Measurements from ENCODE around the gene FAF1.

FAF1 gene

DNA sequence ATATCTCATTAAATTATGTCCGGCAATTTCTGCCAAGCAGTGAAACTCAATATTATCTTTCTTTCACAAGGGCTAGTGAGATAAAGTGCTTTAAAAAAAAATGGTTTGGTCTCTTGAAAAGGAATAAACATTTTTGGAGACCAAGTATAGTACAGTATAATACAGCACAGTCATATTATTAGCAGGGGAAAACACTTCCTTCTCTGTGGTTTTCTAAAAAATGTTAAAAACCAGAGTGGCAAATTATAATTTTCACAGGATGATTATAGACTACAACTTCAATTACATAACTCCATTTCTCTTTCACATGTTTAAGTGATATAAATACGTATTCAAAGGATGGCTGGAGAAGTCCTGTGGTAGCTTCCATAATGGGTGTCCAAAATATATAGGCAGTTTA is 366.6 kb downstream of the FAF1 start:
- TF ChIP-seq YY1 (IDR thresholded peaks at IDR 0.05; ENCODE audit: low read depth) (no peak), TAF1 (IDR thresholded peaks at IDR 0.05; ENCODE audit: low read depth) (no peak), EP300 (IDR thresholded peaks at IDR 0.05; ENCODE audit: borderline replicate concordance) (no peak), TEAD4 (IDR thresholded peaks at IDR 0.05) (no peak), CEBPB (IDR thresholded peaks at IDR 0.05) (no peak), TCF12 (IDR thresholded peaks at IDR 0.05; ENCODE audit: low read depth) (no peak), EGR1 (IDR thresholded peaks at IDR 0.05) (no peak), NFIC (IDR thresholded peaks at IDR 0.05) (no peak), RAD21 (IDR thresholded peaks at IDR 0.05; ENCODE audit: low read depth) (no peak), ZBTB7A (IDR thresholded peaks at IDR 0.05; ENCODE audit: low read depth) (no peak), CREB1 (IDR thresholded peaks at IDR 0.05; ENCODE audit: low read depth) (no peak), FOXM1 (IDR thresholded peaks at IDR 0.05; ENCODE audit: borderline replicate concordance, low read depth) (no peak)
- TF ChIP-seq, protein P1, sequence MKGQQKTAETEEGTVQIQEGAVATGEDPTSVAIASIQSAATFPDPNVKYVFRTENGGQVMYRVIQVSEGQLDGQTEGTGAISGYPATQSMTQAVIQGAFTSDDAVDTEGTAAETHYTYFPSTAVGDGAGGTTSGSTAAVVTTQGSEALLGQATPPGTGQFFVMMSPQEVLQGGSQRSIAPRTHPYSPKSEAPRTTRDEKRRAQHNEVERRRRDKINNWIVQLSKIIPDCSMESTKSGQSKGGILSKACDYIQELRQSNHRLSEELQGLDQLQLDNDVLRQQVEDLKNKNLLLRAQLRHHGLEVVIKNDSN (IDR thresholded peaks at IDR 0.05), result no peak
- TF ChIP-seq, protein P2, sequence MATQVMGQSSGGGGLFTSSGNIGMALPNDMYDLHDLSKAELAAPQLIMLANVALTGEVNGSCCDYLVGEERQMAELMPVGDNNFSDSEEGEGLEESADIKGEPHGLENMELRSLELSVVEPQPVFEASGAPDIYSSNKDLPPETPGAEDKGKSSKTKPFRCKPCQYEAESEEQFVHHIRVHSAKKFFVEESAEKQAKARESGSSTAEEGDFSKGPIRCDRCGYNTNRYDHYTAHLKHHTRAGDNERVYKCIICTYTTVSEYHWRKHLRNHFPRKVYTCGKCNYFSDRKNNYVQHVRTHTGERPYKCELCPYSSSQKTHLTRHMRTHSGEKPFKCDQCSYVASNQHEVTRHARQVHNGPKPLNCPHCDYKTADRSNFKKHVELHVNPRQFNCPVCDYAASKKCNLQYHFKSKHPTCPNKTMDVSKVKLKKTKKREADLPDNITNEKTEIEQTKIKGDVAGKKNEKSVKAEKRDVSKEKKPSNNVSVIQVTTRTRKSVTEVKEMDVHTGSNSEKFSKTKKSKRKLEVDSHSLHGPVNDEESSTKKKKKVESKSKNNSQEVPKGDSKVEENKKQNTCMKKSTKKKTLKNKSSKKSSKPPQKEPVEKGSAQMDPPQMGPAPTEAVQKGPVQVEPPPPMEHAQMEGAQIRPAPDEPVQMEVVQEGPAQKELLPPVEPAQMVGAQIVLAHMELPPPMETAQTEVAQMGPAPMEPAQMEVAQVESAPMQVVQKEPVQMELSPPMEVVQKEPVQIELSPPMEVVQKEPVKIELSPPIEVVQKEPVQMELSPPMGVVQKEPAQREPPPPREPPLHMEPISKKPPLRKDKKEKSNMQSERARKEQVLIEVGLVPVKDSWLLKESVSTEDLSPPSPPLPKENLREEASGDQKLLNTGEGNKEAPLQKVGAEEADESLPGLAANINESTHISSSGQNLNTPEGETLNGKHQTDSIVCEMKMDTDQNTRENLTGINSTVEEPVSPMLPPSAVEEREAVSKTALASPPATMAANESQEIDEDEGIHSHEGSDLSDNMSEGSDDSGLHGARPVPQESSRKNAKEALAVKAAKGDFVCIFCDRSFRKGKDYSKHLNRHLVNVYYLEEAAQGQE (IDR thresholded peaks at IDR 0.05; ENCODE audit: low read depth), result no peak
- TF ChIP-seq, protein P3, sequence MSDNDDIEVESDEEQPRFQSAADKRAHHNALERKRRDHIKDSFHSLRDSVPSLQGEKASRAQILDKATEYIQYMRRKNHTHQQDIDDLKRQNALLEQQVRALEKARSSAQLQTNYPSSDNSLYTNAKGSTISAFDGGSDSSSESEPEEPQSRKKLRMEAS (IDR thresholded peaks at IDR 0.05), result no peak

DNA sequence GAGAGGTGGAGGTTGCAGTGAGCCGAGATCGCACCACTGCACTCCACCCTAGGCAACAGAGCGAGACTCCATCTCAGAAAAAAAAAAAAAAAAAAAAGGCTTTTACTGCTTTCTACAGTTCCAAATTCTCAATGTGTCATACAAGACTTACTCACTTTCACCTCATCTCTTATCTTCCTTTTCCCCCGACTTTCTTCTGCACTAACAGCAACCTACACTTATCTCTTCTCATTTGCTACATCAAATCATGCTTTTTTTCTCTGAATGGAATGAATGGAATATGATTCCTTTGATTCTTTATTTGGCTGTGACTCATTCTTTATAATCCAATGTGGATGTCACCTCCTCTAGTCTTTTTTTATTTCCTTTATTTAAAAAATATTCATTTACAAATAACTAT is 368.5 kb downstream of the FAF1 start:
- TF ChIP-seq EGR1 (IDR thresholded peaks at IDR 0.05) (no peak), EP300 (IDR thresholded peaks at IDR 0.05; ENCODE audit: borderline replicate concordance) (no peak), NFIC (IDR thresholded peaks at IDR 0.05) (no peak), TCF12 (IDR thresholded peaks at IDR 0.05; ENCODE audit: low read depth) (no peak), FOXM1 (IDR thresholded peaks at IDR 0.05; ENCODE audit: borderline replicate concordance, low read depth) (no peak), TAF1 (IDR thresholded peaks at IDR 0.05; ENCODE audit: low read depth) (no peak), ZBTB7A (IDR thresholded peaks at IDR 0.05; ENCODE audit: low read depth) (no peak), CEBPB (IDR thresholded peaks at IDR 0.05) (no peak), CREB1 (IDR thresholded peaks at IDR 0.05; ENCODE audit: low read depth) (no peak), TEAD4 (IDR thresholded peaks at IDR 0.05) (no peak), YY1 (IDR thresholded peaks at IDR 0.05; ENCODE audit: low read depth) (no peak), RAD21 (IDR thresholded peaks at IDR 0.05; ENCODE audit: low read depth) (no peak)
- TF ChIP-seq, protein P2 (IDR thresholded peaks at IDR 0.05; ENCODE audit: low read depth), result no peak
- TF ChIP-seq, protein P1 (IDR thresholded peaks at IDR 0.05), result no peak
- TF ChIP-seq, protein P3 (IDR thresholded peaks at IDR 0.05), result no peak

DNA sequence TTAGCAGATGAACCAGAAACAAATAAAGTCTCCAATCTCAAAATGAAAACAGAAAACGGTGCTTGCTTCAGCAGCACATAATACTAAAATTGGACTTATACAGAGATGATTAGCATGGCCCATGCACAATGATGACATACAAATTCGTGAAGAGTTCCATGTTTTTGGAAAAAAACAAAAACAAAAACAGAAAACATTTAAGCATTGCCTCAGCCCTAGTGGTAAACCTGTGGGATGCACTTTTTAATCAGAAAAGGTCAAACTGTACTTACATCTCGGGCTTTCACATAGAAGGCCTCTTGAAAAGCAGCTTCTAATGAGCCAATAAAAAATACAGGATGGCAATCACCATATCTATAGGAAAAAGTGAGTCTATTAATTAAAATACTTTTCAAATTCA is 377.7 kb downstream of the FAF1 start:
- TF ChIP-seq CREB1 (IDR thresholded peaks at IDR 0.05; ENCODE audit: low read depth) (no peak), RAD21 (IDR thresholded peaks at IDR 0.05; ENCODE audit: low read depth) (no peak), YY1 (IDR thresholded peaks at IDR 0.05; ENCODE audit: low read depth) (no peak), EP300 (IDR thresholded peaks at IDR 0.05; ENCODE audit: borderline replicate concordance) (no peak), TAF1 (IDR thresholded peaks at IDR 0.05; ENCODE audit: low read depth) (no peak), TEAD4 (IDR thresholded peaks at IDR 0.05) (no peak), TCF12 (IDR thresholded peaks at IDR 0.05; ENCODE audit: low read depth) (no peak), ZBTB7A (IDR thresholded peaks at IDR 0.05; ENCODE audit: low read depth) (no peak), FOXM1 (IDR thresholded peaks at IDR 0.05; ENCODE audit: borderline replicate concordance, low read depth) (no peak)
- TF ChIP-seq, protein P2 (IDR thresholded peaks at IDR 0.05; ENCODE audit: low read depth), result no peak
- TF ChIP-seq, protein P3 (IDR thresholded peaks at IDR 0.05), result no peak
- TF ChIP-seq, protein P1 (IDR thresholded peaks at IDR 0.05), result no peak
